IgD-negative memory B cell (primary cell): ENCODE data around the gene TMEM145. TPM values are rescaled to one million over a fixed set of nuclear protein-coding genes. Genes with fewer than 3 reads are reported as not detected.
"Not testable (repeated sequence)": the region's sequence is repeated elsewhere in the genome, so short reads cannot be mapped to it uniquely, and the experiment has no call there.

ENCODE experiments used
- H3K27ac Mint-ChIP-seq, 3 donors: one replicate each; pipeline ENCODE4 v1.8.0; 2020 to 2022; ENCODE audit warnings: mild to moderate bottlenecking in 3 of 3, mixed read lengths in 3 of 3, moderate library complexity in 1 of 3
- H3K27me3 Mint-ChIP-seq: one replicate; pipeline ENCODE4 v1.8.0; 2021; ENCODE audit warnings: mixed read lengths
- H3K36me3 Mint-ChIP-seq: one replicate; pipeline ENCODE4 v1.8.0; 2020; ENCODE audit warnings: mild to moderate bottlenecking, mixed read lengths
- H3K4me1 Mint-ChIP-seq, 3 donors: one replicate each; pipeline ENCODE4 v1.8.0; 2020 to 2022; ENCODE audit warnings: mixed read lengths in 3 of 3, mild to moderate bottlenecking in 1 of 3
- H3K4me3 Mint-ChIP-seq, 4 donors: one replicate each; pipeline ENCODE4 v1.8.0; 2020 to 2022; ENCODE audit warnings: mild to moderate bottlenecking in 4 of 4, mixed read lengths in 4 of 4, moderate library complexity in 3 of 4
- H3K9me3 Mint-ChIP-seq, 3 donors: one replicate each; pipeline ENCODE4 v1.8.0; 2020 to 2021; ENCODE audit warnings: mixed read lengths in 3 of 3, mild to moderate bottlenecking in 1 of 3
- polyA plus RNA-seq: library from polyadenylated mRNA; unstranded; fragments of 300-500 nt; fragmentation: Illumina TruSeq; gene quantifications from one replicate; pipeline ENCODE4 v1.2.3, GENCODE V29; 2021

TMEM145 gene
- polyA plus RNA-seq, 1 donor from 2014 or later = not detected

- not testable (repeated sequence) for H3K27me3 Mint-ChIP-seq, H3K9me3 Mint-ChIP-seq, H3K4me3 Mint-ChIP-seq, H3K36me3 Mint-ChIP-seq, H3K4me1 Mint-ChIP-seq, H3K27ac Mint-ChIP-seq
These were observed 26.2 kb downstream of the TMEM145 start for GRCh38 chr19:42339126-42339860.

GRCh38 chr19:42339922-42340321 lies 26.8 kb downstream of the TMEM145 start:
- not testable (repeated sequence) for H3K27ac Mint-ChIP-seq, H3K9me3 Mint-ChIP-seq, H3K4me1 Mint-ChIP-seq, H3K4me3 Mint-ChIP-seq, H3K36me3 Mint-ChIP-seq, H3K27me3 Mint-ChIP-seq

- no peaks in the 10 kb centered on the region for H3K9me3 Mint-ChIP-seq
- peaks cover 0 to 2% (median 0%) of the 10 kb centered on the region in 3 donors for H3K4me1 Mint-ChIP-seq
- H3K27me3 Mint-ChIP-seq = no peaks in the 10 kb centered on the region
- no peak overlapping the region for H3K27ac Mint-ChIP-seq
- H3K36me3 Mint-ChIP-seq = peaks cover 13% of the 10 kb centered on the region
- no peak overlapping the region for H3K4me3 Mint-ChIP-seq
These were observed 30.4 kb downstream of the TMEM145 start for GRCh38 chr19:42343344-42344110.

GRCh38 chr19:42344336-42344893 lies 31.3 kb downstream of the TMEM145 start:
- no peak overlapping the region for H3K27ac Mint-ChIP-seq
- H3K9me3 Mint-ChIP-seq = no peaks in the 10 kb centered on the region
- peaks cover 12% of the 10 kb centered on the region for H3K36me3 Mint-ChIP-seq
- H3K4me1 Mint-ChIP-seq = no peaks in the 10 kb centered on the region
- H3K27me3 Mint-ChIP-seq = no peaks in the 10 kb centered on the region
- H3K4me3 Mint-ChIP-seq = no peak overlapping the region

GRCh38 chr19:42345191-42345812 lies 32.2 kb downstream of the TMEM145 start:
- Mint-ChIP-seq H3K36me3 (peaks cover 14% of the 10 kb centered on the region), H3K4me3 (no peak overlapping the region), H3K27ac (no peak overlapping the region), H3K9me3 (no peaks in the 10 kb centered on the region), H3K27me3 (no peaks in the 10 kb centered on the region), H3K4me1 (no peaks in the 10 kb centered on the region)

GRCh38 chr19:42348211-42348610 lies 35.1 kb downstream of the TMEM145 start:
- no peaks in the 10 kb centered on the region for H3K9me3 Mint-ChIP-seq
- H3K27ac Mint-ChIP-seq = peak overlapping the region in 1 of 3 donors; percentile 32
- peaks cover 0 to 3% (median 2%) of the 10 kb centered on the region in 3 donors for H3K4me1 Mint-ChIP-seq
- no peaks in the 10 kb centered on the region for H3K27me3 Mint-ChIP-seq
- H3K4me3 Mint-ChIP-seq = no peak overlapping the region
- H3K36me3 Mint-ChIP-seq = peaks cover 17% of the 10 kb centered on the region

GRCh38 chr19:42349378-42350107 lies 36.4 kb downstream of the TMEM145 start:
- Mint-ChIP-seq H3K27me3 (no peaks in the 10 kb centered on the region), H3K9me3 (no peaks in the 10 kb centered on the region), H3K4me3 (no peak overlapping the region), H3K27ac (no peak overlapping the region), H3K4me1 (peaks cover 0 to 5% (median 4%) of the 10 kb centered on the region in 3 donors), H3K36me3 (peaks cover 17% of the 10 kb centered on the region)

- no peaks in the 10 kb centered on the region for H3K9me3 Mint-ChIP-seq
- H3K36me3 Mint-ChIP-seq = peaks cover 16% of the 10 kb centered on the region
- H3K27ac Mint-ChIP-seq = no peak overlapping the region
- no peaks in the 10 kb centered on the region for H3K27me3 Mint-ChIP-seq
- no peak overlapping the region for H3K4me3 Mint-ChIP-seq
- H3K4me1 Mint-ChIP-seq = peaks cover 0 to 6% (median 5%) of the 10 kb centered on the region in 3 donors
These were observed 37.3 kb downstream of the TMEM145 start for GRCh38 chr19:42350417-42350816.

- no peaks in the 10 kb centered on the region for H3K9me3 Mint-ChIP-seq
- H3K36me3 Mint-ChIP-seq = peaks cover 16% of the 10 kb centered on the region
- H3K4me1 Mint-ChIP-seq = peaks cover 0 to 6% (median 5%) of the 10 kb centered on the region in 3 donors
- H3K27ac Mint-ChIP-seq = no peak overlapping the region
- no peak overlapping the region for H3K4me3 Mint-ChIP-seq
- no peaks in the 10 kb centered on the region for H3K27me3 Mint-ChIP-seq
These were observed 38.1 kb downstream of the TMEM145 start for GRCh38 chr19:42351079-42351735.

- Mint-ChIP-seq H3K4me3 (peak overlapping the region in 1 of 4 donors; percentile 52), H3K27ac (no peak overlapping the region)
These were observed 39.5 kb downstream of the TMEM145 start for GRCh38 chr19:42352301-42353259.

GRCh38 chr19:42353341-42354015 lies 40.4 kb downstream of the TMEM145 start:
- H3K27ac Mint-ChIP-seq = no peak overlapping the region
- no peaks in the 10 kb centered on the region for H3K9me3 Mint-ChIP-seq
- peaks cover 13% of the 10 kb centered on the region for H3K36me3 Mint-ChIP-seq
- H3K27me3 Mint-ChIP-seq = no peaks in the 10 kb centered on the region
- peak overlapping the region in 1 of 4 donors; percentile 52 for H3K4me3 Mint-ChIP-seq
- peaks cover 0 to 6% (median 5%) of the 10 kb centered on the region in 3 donors for H3K4me1 Mint-ChIP-seq

More at GRCh38 chr19:42352301-42353259, 39.5 kb downstream of the TMEM145 start:
- peaks cover 13% of the 10 kb centered on the region for H3K36me3 Mint-ChIP-seq
- peaks cover 0 to 6% (median 5%) of the 10 kb centered on the region in 3 donors for H3K4me1 Mint-ChIP-seq
- no peaks in the 10 kb centered on the region for H3K9me3 Mint-ChIP-seq
- H3K27me3 Mint-ChIP-seq = no peaks in the 10 kb centered on the region

- H3K4me3 Mint-ChIP-seq = no peak overlapping the region
- H3K9me3 Mint-ChIP-seq = no peaks in the 10 kb centered on the region
- peaks cover 0 to 6% (median 6%) of the 10 kb centered on the region in 3 donors for H3K4me1 Mint-ChIP-seq
- no peaks in the 10 kb centered on the region for H3K27me3 Mint-ChIP-seq
- H3K27ac Mint-ChIP-seq = no peak overlapping the region
- peaks cover 12% of the 10 kb centered on the region for H3K36me3 Mint-ChIP-seq
These were observed 42.8 kb downstream of the TMEM145 start for GRCh38 chr19:42355896-42356295.

- H3K36me3 Mint-ChIP-seq = peaks cover 14% of the 10 kb centered on the region
- H3K4me1 Mint-ChIP-seq = peaks cover 0 to 9% (median 6%) of the 10 kb centered on the region in 3 donors
- H3K27me3 Mint-ChIP-seq = no peaks in the 10 kb centered on the region
- no peak overlapping the region for H3K27ac Mint-ChIP-seq
- no peaks in the 10 kb centered on the region for H3K9me3 Mint-ChIP-seq
- no peak overlapping the region for H3K4me3 Mint-ChIP-seq
These were observed 43.6 kb downstream of the TMEM145 start for GRCh38 chr19:42356686-42357085.
